Measurements from ENCODE around the gene PSMD13.

The PSMD13 gene

GRCh38 chr11:205221-206001 is 31.4 kb upstream of the PSMD13 start:
- no peak for DNase-seq

- no peak for DNase-seq
These were observed 30.8 kb upstream of the PSMD13 start for GRCh38 chr11:206002-206384.

DNA sequence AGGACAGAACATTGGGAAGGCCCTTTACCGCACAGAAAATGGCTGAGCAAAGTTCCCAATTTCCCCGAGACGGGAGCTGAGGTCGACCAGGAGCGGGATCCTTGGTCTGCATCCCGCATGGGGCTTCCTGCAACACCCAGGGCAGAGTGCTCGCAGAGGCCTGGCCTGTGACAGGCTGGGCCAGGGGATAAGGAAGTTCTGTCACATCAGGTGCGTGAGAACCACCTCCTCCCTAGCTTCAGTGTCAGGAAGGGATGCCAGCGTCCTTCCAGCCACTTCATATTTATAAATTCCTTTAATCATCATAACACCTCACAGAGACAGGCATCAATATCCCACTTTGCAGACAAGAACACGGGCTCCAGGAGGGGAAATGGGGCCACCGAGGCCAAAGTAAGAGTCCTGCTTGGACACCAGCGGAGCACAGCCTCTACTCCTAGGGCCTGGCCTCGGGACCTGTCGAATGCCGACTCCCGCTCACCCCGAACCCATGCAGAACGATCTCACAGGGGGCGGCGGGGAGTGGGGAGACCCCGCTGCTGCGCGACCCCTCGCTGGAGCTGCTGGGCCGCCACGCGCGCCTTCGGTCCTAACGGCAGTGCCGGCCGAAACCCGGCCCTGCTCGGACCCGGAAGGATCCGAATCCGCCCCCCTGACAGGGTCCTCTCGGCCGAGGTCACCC is 30.1 kb upstream of the PSMD13 start:
- no peak for DNase-seq

- peak; percentile 90 for DNase-seq
These were observed 29.4 kb upstream of the PSMD13 start, which contains the start of the genes BET1L and RIC8A for GRCh38 chr11:207208-207862. TSS of gene BET1L (minus strand) at chr11:207399. CDS start at chr11:207321, 78 bp downstream. TSS of gene RIC8A (plus strand) at chr11:207708. CDS start at chr11:208855, 1,147 bp downstream.

- no peak for DNase-seq
These were observed 29.0 kb upstream of the PSMD13 start for GRCh38 chr11:207863-208180.

DNA sequence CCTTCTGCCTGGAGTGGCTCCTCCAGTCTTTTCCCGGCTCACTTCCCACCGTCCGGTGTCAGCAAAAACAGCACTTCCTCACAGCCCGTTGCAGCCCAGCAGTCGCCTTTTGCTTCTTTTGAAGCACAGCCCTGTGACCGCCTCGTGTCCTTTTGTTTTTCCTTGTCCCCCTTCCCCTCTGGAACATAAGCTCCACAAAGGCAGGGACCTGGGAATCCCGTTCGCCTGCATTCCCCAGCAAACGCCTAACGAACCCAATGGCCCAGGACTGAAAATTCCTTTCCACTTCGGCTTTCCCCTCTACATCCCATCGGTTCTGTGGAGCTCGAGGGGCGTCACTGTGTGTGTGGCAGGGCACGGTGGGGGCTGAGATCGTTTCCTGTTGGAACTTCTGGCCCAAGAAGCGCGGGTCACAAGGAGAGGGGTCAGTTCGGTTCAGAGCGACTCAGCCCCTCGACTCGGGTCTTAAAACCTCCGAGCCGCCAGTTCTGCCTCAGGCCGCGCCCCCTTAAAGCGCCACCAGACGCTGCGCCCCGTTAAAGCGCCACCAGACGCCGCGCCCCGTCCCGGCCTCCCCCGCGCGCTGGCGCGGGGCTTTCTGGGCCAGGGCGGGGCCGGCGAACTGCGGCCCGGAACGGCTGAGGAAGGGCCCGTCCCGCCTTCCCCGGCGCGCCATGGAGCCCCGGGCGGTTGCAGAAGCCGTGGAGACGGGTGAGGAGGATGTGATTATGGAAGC is 28.4 kb upstream of the PSMD13 start:
- peak; percentile 40 for DNase-seq

GRCh38 chr11:208917-209260 is 27.9 kb upstream of the PSMD13 start:
- no peak for DNase-seq

- DNase-seq: no peak
These were observed 27.3 kb upstream of the PSMD13 start for GRCh38 chr11:209275-210121.

DNA sequence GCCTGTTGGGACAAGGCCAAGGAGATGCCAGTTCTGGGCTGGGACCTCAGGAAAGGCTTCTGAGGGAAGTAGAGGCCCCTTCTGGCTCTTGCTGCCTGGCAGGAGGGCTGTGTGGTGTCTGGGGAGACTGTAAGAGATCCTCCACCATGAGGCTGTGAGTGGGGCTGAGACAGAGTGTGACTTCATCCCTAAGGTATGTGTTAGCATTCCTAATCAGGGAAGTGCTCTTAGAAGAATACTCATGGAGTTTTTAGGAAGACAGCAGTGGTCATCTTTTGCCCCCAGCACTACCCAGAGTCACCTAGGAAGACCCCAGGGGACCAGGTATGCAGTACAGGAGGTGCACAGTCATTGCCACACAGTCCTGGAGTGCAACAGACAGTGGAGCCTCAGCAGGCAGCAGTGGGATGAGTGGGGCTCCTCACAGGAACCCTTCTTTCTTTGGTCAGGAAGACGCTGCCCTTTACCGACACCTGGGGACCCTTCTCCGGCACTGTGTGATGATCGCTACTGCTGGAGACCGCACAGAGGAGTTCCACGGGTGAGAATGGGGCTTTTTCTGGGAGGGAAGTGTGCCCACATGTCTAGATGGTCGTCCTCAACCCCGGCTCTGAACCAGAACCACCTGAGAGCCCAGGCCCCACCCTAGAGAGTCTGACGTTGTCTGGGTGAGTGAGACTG is 26.5 kb upstream of the PSMD13 start:
- DNase-seq: no peak

DNA sequence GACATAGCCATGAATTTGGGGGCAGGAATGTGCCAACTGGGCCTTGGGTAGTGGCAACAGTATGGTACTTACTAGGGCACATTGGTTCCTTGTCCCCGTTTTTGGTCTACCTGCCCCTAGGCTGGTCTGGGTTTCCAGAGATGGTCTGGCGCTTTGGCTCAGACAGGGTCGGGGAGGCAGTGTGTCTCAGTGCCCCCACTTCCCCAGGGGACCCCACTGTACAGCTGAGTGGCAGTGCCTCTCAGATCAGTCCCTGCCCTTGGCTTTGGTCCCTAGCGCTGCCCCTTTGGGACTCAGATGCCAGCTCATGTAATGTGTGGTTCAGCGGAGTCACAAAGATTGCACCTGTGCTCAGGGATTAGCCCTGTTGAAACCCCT is 26.0 kb upstream of the PSMD13 start:
- no peak for DNase-seq

- no peak for DNase-seq
These were observed 25.5 kb upstream of the PSMD13 start for GRCh38 chr11:211295-211694.

GRCh38 chr11:211741-212140 is 25.0 kb upstream of the PSMD13 start:
- no peak for DNase-seq

- no peak for DNase-seq
These were observed 24.4 kb upstream of the PSMD13 start for GRCh38 chr11:212150-213100.

GRCh38 chr11:213111-213510 is 23.7 kb upstream of the PSMD13 start:
- DNase-seq: no peak

DNA sequence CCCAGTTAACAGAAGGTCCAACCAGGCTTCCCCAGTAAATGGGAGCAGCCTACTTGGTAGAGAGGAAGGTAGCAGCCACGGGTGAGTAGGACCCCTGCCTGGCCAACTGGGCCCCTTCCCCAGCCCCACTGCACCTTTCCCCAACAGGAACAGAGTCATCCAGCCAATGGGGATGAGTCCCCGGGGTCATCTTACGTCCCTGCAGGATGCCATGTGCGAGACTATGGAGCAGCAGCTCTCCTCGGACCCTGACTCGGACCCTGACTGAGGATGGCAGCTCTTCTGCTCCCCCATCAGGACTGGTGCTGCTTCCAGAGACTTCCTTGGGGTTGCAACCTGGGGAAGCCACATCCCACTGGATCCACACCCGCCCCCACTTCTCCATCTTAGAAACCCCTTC is 22.7 kb upstream of the PSMD13 start:
- no peak for DNase-seq

- no peak for DNase-seq
These were observed 21.2 kb upstream of the PSMD13 start for GRCh38 chr11:215581-216037.

DNA sequence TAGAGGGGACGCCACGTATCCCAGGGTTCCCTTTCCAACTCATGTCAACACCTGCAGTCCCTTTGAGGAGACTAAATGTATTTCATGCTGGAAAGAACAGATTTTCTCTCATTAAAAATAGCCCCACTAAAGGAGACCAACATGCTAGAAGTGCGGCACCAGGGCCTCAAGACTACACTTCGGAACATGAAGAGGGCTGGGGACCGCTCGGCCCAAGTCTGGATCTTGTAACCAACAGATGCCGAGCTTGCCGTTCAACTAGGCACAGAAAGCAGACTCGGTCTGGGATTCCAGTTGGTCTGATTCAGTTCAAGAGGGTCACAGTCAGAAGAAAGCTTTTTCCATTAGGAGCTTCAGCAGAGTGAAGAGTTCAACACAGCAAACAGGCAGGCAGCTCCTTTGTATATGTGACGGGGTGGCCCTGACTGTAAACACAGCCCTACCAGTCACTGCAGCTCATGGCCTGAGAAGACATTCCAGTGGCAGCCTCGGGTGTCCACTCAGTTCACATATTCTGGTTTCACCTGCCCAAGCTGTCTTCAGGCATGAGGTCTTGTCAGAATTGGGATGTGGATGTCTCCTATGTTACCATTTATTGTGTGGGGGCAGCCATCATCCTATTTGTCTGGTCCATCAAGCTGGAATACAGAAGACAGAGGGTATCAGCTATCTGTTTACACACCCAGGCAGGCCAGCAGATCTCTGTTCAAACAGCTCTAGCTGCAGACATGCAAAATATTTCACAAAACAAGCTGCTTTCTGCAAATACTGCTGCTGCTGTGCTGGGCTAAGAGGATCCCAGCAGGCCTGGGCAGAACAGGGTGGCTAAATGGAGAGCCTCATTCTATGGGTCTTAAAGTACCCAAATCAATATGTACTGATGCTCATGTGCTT is 20.4 kb upstream of the PSMD13 start:
- DNase-seq: no peak

GRCh38 chr11:217704-218103 is 19.1 kb upstream of the PSMD13 start:
- DNase-seq: no peak

- DNase-seq: no peak
These were observed 17.8 kb upstream of the PSMD13 start for GRCh38 chr11:218815-219593.
